PC-3 (cell line): ENCODE measurements around the gene C1orf94. TPM values are rescaled to one million over a fixed set of nuclear protein-coding genes. Genes with fewer than 3 reads are reported as not detected.

Experiments used
- ATAC-seq: fragments of 200-7000 bp; cut with Tn5 transposase; 2 replicates; pipeline ENCODE4 v1.9.1; 2020; ENCODE audit warnings: mild to moderate bottlenecking, moderate library complexity
- BruUV-seq: library from RNA; stranded (reverse); fragments of 400-500 nt; replicated peaks from 2 replicates; lab custom pipeline; 2021; lab: Mats Ljungman, UMichigan
- CTCF ChIA-PET: fragments of 300-600 bp; sonication (Branson Sonifier 250); formaldehyde crosslinking; loops from one replicate; lab custom pipeline; 2022; ENCODE audit warnings: antibody characterized with exemption; lab: Charles Lee
- POLR2A ChIA-PET: fragments of 300-600 bp; sonication (Branson Sonifier 250); formaldehyde crosslinking; loops from one replicate; lab custom pipeline; 2022; ENCODE audit warnings: antibody characterized with exemption; ENCODE audit not compliant: unreplicated experiment; lab: Charles Lee
- DNase-seq: peaks from one replicate; pipeline ENCODE4 v3.0.0-alpha.2; 2015
- H2AFZ ChIP-seq: fragments of 300-600 bp; sonication (generic); 2 replicates; pipeline ENCODE4 v1.6.0; 2016; ENCODE audit warnings: antibody characterized with exemption, low read length
- H3F3A ChIP-seq: fragments of 300-600 bp; sonication (generic); one replicate; pipeline ENCODE4 v1.6.0; 2017; ENCODE audit warnings: antibody characterized with exemption, low read length, control low read depth, mild to moderate bottlenecking; ENCODE audit not compliant: unreplicated experiment
- H3K27ac ChIP-seq: fragments of 300-600 bp; sonication (generic); 2 replicates; pipeline ENCODE4 v1.5.1; 2016; ENCODE audit warnings: mild to moderate bottlenecking, low read length
- H3K27me3 ChIP-seq: fragments of 300-600 bp; sonication (generic); 2 replicates; pipeline ENCODE4 v1.6.1; 2016; ENCODE audit warnings: low read length, mixed read lengths
- H3K36me3 ChIP-seq: fragments of 300-600 bp; sonication (generic); 2 replicates; pipeline ENCODE4 v1.6.1; 2016; ENCODE audit warnings: low read depth, mixed run types, low read length, mixed read lengths
- H3K4me1 ChIP-seq: fragments of 300-600 bp; sonication (generic); 2 replicates; pipeline ENCODE4 v1.5.1; 2016; ENCODE audit warnings: low read length; ENCODE audit not compliant: insufficient read depth
- H3K4me2 ChIP-seq: fragments of 300-600 bp; sonication (generic); 2 replicates; pipeline ENCODE4 v1.6.0; 2016; ENCODE audit warnings: low read length
- H3K4me3 ChIP-seq: fragments of 300-600 bp; sonication (generic); 2 replicates; pipeline ENCODE4 v1.5.1; 2016; ENCODE audit warnings: mild to moderate bottlenecking, low read length, mixed read lengths
- H3K79me2 ChIP-seq: fragments of 300-600 bp; sonication (generic); 2 replicates; pipeline ENCODE4 v1.6.1; 2017; ENCODE audit warnings: low read length, mixed read lengths
- H3K9ac ChIP-seq: fragments of 300-600 bp; sonication (generic); 2 replicates; pipeline ENCODE4 v1.6.0; 2016; ENCODE audit warnings: mild to moderate bottlenecking, low read length
- H3K9me2 ChIP-seq: fragments of 300-600 bp; sonication (generic); replicated peaks from 2 replicates; pipeline ENCODE4 v1.6.1; 2016; ENCODE audit warnings: mixed run types, low read length, mixed read lengths
- H3K9me3 ChIP-seq: fragments of 300-600 bp; sonication (generic); 2 replicates; pipeline ENCODE4 v1.6.1; 2016; ENCODE audit warnings: low read length, mixed read lengths
- H4K20me1 ChIP-seq: fragments of 300-600 bp; sonication (generic); 2 replicates; pipeline ENCODE4 v1.6.1; 2016; ENCODE audit warnings: low read length, mixed read lengths
- EZH2 ChIP-seq: fragments of 300-600 bp; sonication (generic); IDR thresholded peaks from one replicate; pipeline ENCODE4 v1.6.1; 2017; ENCODE audit warnings: antibody characterized with exemption, mild to moderate bottlenecking, low read length; ENCODE audit not compliant: unreplicated experiment
- EZH2phosphoT487 ChIP-seq: fragments of 300-600 bp; sonication (generic); IDR thresholded peaks from 2 replicates; pipeline ENCODE4 v1.6.1; 2018; ENCODE audit warnings: mild to moderate bottlenecking, antibody characterized with exemption, low read length, borderline replicate concordance
- intact Hi-C: fragments of 100-400 bp; cut with micrococcal nuclease; formaldehyde crosslinking; loops from 2 replicates; pipeline ENCODE4 v1.9.0; 2023
- total RNA-seq: library from RNA; depleted of rRNA; stranded (reverse); fragments of >200 nt; gene quantifications from 2 replicates; pipeline ENCODE4 v1.2.3, GENCODE V29; 2014
- TF ChIP-seq, protein P1 (sequence below): fragments of 300-600 bp; sonication (generic); conservative IDR thresholded peaks from 2 replicates; pipeline ENCODE4 v1.5.1; 2017; ENCODE audit warnings: antibody characterized with exemption, low read depth, mild to moderate bottlenecking, low read length

Gene C1orf94
- total RNA-seq, 1 experiment from 2014 or later = not detected

DNA sequence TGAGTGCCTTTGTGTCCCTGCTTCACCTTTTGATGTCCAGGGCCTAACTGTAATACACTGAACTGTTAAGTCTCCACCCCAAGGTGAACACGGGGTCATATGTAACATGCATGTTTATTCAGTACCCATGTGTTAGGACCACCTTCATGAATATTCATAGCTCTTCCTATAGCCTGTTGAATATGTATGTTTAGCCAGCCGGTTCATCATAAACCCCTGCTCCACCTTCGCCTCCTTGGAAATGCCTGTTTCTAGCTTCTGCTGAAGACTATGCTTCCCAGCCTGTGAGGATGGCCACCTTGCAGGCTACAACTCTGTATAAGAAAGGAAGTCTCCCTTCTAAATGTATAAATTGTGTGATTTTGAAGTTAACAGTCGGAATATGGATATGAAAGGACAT is 69.3 kb downstream of the C1orf94 start:
- no peak overlapping the region for H3K9ac ChIP-seq
- no peak overlapping the region for H2AFZ ChIP-seq
- H3K4me2 ChIP-seq = no peak overlapping the region
- H3F3A ChIP-seq = no peaks in the 10 kb centered on the region
- peaks cover 13% of the 10 kb centered on the region; the same call in 1 of the 2 replicates for H3K27me3 ChIP-seq
- ATAC-seq = no peak
- ChIA-PET POLR2A (no interaction called here), CTCF (no interaction called here)
- H3K9me2 ChIP-seq = no peaks in the 10 kb centered on the region
- DNase-seq = no peak
- H4K20me1 ChIP-seq = no peaks in the 10 kb centered on the region
- H3K9me3 ChIP-seq = no peaks in the 10 kb centered on the region
- intact Hi-C loops = no loop called here
- no peak overlapping the region for H3K4me3 ChIP-seq
- no peaks in the 10 kb centered on the region for H3K4me1 ChIP-seq
- H3K27ac ChIP-seq = no peak overlapping the region
- no TSS peak for BruUV-seq
- H3K79me2 ChIP-seq = no peaks in the 10 kb centered on the region
- TF ChIP-seq, protein P1, sequence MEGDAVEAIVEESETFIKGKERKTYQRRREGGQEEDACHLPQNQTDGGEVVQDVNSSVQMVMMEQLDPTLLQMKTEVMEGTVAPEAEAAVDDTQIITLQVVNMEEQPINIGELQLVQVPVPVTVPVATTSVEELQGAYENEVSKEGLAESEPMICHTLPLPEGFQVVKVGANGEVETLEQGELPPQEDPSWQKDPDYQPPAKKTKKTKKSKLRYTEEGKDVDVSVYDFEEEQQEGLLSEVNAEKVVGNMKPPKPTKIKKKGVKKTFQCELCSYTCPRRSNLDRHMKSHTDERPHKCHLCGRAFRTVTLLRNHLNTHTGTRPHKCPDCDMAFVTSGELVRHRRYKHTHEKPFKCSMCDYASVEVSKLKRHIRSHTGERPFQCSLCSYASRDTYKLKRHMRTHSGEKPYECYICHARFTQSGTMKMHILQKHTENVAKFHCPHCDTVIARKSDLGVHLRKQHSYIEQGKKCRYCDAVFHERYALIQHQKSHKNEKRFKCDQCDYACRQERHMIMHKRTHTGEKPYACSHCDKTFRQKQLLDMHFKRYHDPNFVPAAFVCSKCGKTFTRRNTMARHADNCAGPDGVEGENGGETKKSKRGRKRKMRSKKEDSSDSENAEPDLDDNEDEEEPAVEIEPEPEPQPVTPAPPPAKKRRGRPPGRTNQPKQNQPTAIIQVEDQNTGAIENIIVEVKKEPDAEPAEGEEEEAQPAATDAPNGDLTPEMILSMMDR = no peak
- no peak for TF ChIP-seq EZH2phosphoT487
- no peak for TF ChIP-seq EZH2
- H3K36me3 ChIP-seq = no peaks in the 10 kb centered on the region

GRCh38 chr1:34250342-34250741 is 73.6 kb downstream of the C1orf94 start:
- Histone ChIP-seq H3K9ac (no peak overlapping the region), H3K36me3 (no peaks in the 10 kb centered on the region), H4K20me1 (no peaks in the 10 kb centered on the region), H3K27me3 (peaks cover 13% of the 10 kb centered on the region; the same call in 1 of the 2 replicates), H2AFZ (no peak overlapping the region), H3K4me2 (no peak overlapping the region), H3K79me2 (no peaks in the 10 kb centered on the region), H3K9me3 (no peaks in the 10 kb centered on the region), H3K4me1 (no peaks in the 10 kb centered on the region), H3K27ac (no peak overlapping the region), H3F3A (no peaks in the 10 kb centered on the region), H3K9me2 (no peaks in the 10 kb centered on the region), H3K4me3 (no peak overlapping the region)
- DNase-seq (no peak), ATAC-seq (no peak)
- intact Hi-C loops = no loop called here
- ChIA-PET POLR2A (no interaction called here), CTCF (no interaction called here)
- no TSS peak for BruUV-seq
- no peak for TF ChIP-seq EZH2
- TF ChIP-seq, protein P1 = no peak

GRCh38 chr1:34262023-34262853 is 85.5 kb downstream of the C1orf94 start:
- H3K9me3 ChIP-seq = no peaks in the 10 kb centered on the region
- H2AFZ ChIP-seq = no peak overlapping the region
- H3K36me3 ChIP-seq = no peaks in the 10 kb centered on the region
- no peak overlapping the region for H3K4me2 ChIP-seq
- intact Hi-C loops = no loop called here
- no peaks in the 10 kb centered on the region for H4K20me1 ChIP-seq
- no peaks in the 10 kb centered on the region for H3K79me2 ChIP-seq
- H3K9me2 ChIP-seq = no peaks in the 10 kb centered on the region
- ChIA-PET CTCF (no interaction called here), POLR2A (no interaction called here)
- ATAC-seq = no peak
- TF ChIP-seq, protein P1 = no peak
- no peak for TF ChIP-seq EZH2
- no peak for TF ChIP-seq EZH2phosphoT487
- H3K4me1 ChIP-seq = no peaks in the 10 kb centered on the region
- no peak for DNase-seq
- no peak overlapping the region for H3K9ac ChIP-seq
- H3K4me3 ChIP-seq = no peak overlapping the region
- peaks cover 36% of the 10 kb centered on the region for H3K27me3 ChIP-seq
- H3K27ac ChIP-seq = no peak overlapping the region
- no TSS peak for BruUV-seq
- no peaks in the 10 kb centered on the region for H3F3A ChIP-seq
